Measurements from ENCODE around the gene PLEKHJ1.

DNA sequence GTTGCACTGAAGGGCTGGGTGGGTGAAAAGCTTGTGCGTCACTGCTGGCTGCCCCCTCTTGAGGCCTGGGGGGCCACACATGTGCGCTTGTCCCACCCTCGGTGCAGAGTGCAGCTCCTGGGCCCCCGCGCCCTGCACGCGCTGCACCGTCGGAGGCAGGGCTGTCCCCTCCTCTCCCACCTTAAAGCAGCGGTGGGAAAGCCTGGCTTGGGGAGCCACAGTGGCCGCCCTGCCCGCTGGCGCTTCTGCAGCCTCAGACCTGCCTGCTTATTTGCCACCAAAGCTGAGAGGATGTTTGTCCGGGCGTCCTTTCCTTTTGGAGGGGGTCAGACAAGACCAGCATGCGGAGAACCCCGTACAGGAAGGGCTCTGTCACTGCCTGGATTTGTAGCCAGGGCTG is 26.7 kb downstream of the PLEKHJ1 start:
- TF ChIP-seq, protein P1, sequence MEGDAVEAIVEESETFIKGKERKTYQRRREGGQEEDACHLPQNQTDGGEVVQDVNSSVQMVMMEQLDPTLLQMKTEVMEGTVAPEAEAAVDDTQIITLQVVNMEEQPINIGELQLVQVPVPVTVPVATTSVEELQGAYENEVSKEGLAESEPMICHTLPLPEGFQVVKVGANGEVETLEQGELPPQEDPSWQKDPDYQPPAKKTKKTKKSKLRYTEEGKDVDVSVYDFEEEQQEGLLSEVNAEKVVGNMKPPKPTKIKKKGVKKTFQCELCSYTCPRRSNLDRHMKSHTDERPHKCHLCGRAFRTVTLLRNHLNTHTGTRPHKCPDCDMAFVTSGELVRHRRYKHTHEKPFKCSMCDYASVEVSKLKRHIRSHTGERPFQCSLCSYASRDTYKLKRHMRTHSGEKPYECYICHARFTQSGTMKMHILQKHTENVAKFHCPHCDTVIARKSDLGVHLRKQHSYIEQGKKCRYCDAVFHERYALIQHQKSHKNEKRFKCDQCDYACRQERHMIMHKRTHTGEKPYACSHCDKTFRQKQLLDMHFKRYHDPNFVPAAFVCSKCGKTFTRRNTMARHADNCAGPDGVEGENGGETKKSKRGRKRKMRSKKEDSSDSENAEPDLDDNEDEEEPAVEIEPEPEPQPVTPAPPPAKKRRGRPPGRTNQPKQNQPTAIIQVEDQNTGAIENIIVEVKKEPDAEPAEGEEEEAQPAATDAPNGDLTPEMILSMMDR (IDR thresholded peaks at IDR 0.05), result no peak
- TF ChIP-seq POLR2AphosphoS5 (IDR thresholded peaks at IDR 0.05) (no peak), EP300 (IDR thresholded peaks at IDR 0.05) (no peak)

Measured in sigmoid colon (tissue), 4 donors.